PFSK-1 (cell line): ENCODE results near the gene SSX2IP.

Experiments used
- POLR2AphosphoS5 ChIP-seq: IDR thresholded peaks from 2 replicates; pipeline ENCODE4 v1.6.1; 2012; ENCODE audit warnings: low read depth, mild to moderate bottlenecking, control low read depth, low read length, moderate library complexity
- REST ChIP-seq, 2 experiments: IDR thresholded peaks; 2 replicates each; pipeline versions ENCODE4 v1.6.1 to v1.8.0; 2011 to 2012; ENCODE audit warnings: low read depth in 2 of 2, low read length in 2 of 2, control low read depth in 1 of 2, inconsistent platforms in 1 of 2, mild to moderate bottlenecking in 1 of 2, moderate library complexity in 1 of 2; ENCODE audit not compliant: insufficient read depth in 1 of 2
- SIN3A ChIP-seq: IDR thresholded peaks from 2 replicates; pipeline ENCODE4 v1.6.1; 2012; ENCODE audit warnings: mild to moderate bottlenecking, low read length, moderate library complexity, borderline replicate concordance; ENCODE audit not compliant: insufficient read depth
- TAF1 ChIP-seq: IDR thresholded peaks from 2 replicates; pipeline ENCODE4 v1.6.1; 2012; ENCODE audit warnings: low read length, control low read depth, borderline replicate concordance; ENCODE audit not compliant: insufficient read depth

- TF ChIP-seq POLR2AphosphoS5 (no peak; the same call in 1 of the 2 replicates), TAF1 (peak; percentile 71; the same call in 1 of the 2 replicates), REST (IDR thresholded peaks at IDR 0.05; ENCODE audit: insufficient read depth in 1 of 2, low read depth in 2 of 2, low read length in 2 of 2) (no peak), SIN3A (0 out of 2 replicates have a peak, but pooled peaks have one; percentile 46)
These were observed at the start of gene SSX2IP for GRCh38 chr1:84690397-84691121.
